ENCODE data around the gene PRSS22.
A peak's percentile ranks its signal among the peaks of the same experiment; 100 is the strongest.

Gene PRSS22

DNA sequence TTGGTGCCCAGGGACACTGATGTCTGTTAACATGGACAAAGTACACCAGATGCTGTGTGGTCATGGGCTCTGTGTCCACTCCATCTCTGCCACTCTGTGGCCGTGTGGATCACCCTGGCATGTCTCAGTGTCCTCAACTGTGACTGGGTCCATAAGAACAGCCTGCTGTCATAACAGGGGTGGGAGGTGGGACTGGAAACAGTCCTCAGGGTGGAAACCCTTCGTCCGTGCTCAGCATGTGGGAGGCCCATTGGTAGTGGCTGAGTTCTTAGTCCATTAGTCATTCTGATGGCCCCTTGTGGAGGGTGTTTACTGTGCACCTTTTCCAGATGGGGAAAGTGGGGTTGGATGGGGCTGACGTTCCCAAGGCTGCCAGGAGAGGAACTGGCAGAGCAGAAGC is 37.8 kb upstream of the PRSS22 start:
- Histone ChIP-seq H3K9ac (ENCODE audit: low read depth, low read length) (no peak overlapping the region), H2AFZ (ENCODE audit: low read depth, low read length) (no peak overlapping the region), H3K27me3 (ENCODE audit: insufficient read depth, low read length, poor library complexity) (no peaks in the 10 kb centered on the region), H3K4me3 (ENCODE audit: low read depth in 1 of 2, low read length in 2 of 2) (no peak overlapping the region), H3K4me2 (ENCODE audit: insufficient read depth, low read length) (no peak overlapping the region), H3K79me2 (ENCODE audit: insufficient read depth, low read length) (peaks cover 3% of the 10 kb centered on the region), H3K9me3 (ENCODE audit: insufficient read depth, low read length, severe bottlenecking) (no peaks in the 10 kb centered on the region), H3K36me3 (ENCODE audit: insufficient read depth, low read length) (peaks cover 33% of the 10 kb centered on the region), H3K4me1 (ENCODE audit: insufficient read depth, low read length) (no peaks in the 10 kb centered on the region), H3K27ac (ENCODE audit: low read length) (no peak overlapping the region), H4K20me1 (ENCODE audit: insufficient read depth, low read length) (peaks cover 4% of the 10 kb centered on the region; the same call in 1 of the 2 replicates)
- DNase-seq (no peak), ATAC-seq (ENCODE audit: insufficient read depth, low read depth) (no peak)
- no peak for TF ChIP-seq EZH2 (IDR thresholded peaks at IDR 0.05; ENCODE audit: borderline replicate concordance, low read depth, low read length, severe bottlenecking)
- TF ChIP-seq, protein P1, sequence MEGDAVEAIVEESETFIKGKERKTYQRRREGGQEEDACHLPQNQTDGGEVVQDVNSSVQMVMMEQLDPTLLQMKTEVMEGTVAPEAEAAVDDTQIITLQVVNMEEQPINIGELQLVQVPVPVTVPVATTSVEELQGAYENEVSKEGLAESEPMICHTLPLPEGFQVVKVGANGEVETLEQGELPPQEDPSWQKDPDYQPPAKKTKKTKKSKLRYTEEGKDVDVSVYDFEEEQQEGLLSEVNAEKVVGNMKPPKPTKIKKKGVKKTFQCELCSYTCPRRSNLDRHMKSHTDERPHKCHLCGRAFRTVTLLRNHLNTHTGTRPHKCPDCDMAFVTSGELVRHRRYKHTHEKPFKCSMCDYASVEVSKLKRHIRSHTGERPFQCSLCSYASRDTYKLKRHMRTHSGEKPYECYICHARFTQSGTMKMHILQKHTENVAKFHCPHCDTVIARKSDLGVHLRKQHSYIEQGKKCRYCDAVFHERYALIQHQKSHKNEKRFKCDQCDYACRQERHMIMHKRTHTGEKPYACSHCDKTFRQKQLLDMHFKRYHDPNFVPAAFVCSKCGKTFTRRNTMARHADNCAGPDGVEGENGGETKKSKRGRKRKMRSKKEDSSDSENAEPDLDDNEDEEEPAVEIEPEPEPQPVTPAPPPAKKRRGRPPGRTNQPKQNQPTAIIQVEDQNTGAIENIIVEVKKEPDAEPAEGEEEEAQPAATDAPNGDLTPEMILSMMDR (IDR thresholded peaks at IDR 0.05; ENCODE audit: borderline replicate concordance, extremely low read depth, low read length, poor library complexity, severe bottlenecking) = no peak

DNA sequence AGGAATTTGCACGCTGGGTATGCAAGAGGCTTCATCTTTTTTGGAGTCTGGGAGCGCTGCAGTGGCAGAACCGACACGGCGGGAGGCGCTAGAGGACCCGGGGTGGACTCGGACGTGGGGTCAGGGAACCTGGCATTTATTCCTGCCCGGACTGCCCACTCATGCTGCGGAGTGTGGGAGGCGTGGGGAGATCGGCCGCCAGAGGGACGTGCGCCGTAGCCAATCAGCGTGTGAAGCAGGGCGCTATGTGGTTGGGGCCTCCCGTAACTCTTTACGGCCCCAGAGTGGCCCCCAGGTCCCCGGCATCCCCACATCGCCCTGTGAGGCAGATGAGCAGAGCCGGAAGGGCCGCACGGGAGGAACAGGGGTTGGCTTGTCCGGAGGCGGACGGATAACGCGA is 36.3 kb upstream of the PRSS22 start:
- H3K9me3 ChIP-seq (ENCODE audit: insufficient read depth, low read length, severe bottlenecking) = no peaks in the 10 kb centered on the region
- H3K79me2 ChIP-seq (ENCODE audit: insufficient read depth, low read length) = peaks cover 6% of the 10 kb centered on the region
- H3K4me3 ChIP-seq (ENCODE audit: low read depth in 1 of 2, low read length in 2 of 2) = no peak overlapping the region
- TF ChIP-seq, protein P1 (IDR thresholded peaks at IDR 0.05; ENCODE audit: borderline replicate concordance, extremely low read depth, low read length, poor library complexity, severe bottlenecking) = no peak
- no peak for TF ChIP-seq EZH2 (IDR thresholded peaks at IDR 0.05; ENCODE audit: borderline replicate concordance, low read depth, low read length, severe bottlenecking)
- H3K27ac ChIP-seq (ENCODE audit: low read length) = no peak overlapping the region
- no peak overlapping the region for H3K9ac ChIP-seq (ENCODE audit: low read depth, low read length)
- peaks cover 4% of the 10 kb centered on the region; the same call in 1 of the 2 replicates for H4K20me1 ChIP-seq (ENCODE audit: insufficient read depth, low read length)
- ATAC-seq (ENCODE audit: insufficient read depth, low read depth) (no peak), DNase-seq (no peak)
- H3K27me3 ChIP-seq (ENCODE audit: insufficient read depth, low read length, poor library complexity) = no peaks in the 10 kb centered on the region
- H3K4me2 ChIP-seq (ENCODE audit: insufficient read depth, low read length) = no peak overlapping the region
- no peak overlapping the region for H2AFZ ChIP-seq (ENCODE audit: low read depth, low read length)
- peaks cover 28% of the 10 kb centered on the region for H3K36me3 ChIP-seq (ENCODE audit: insufficient read depth, low read length)
- no peaks in the 10 kb centered on the region for H3K4me1 ChIP-seq (ENCODE audit: insufficient read depth, low read length)

DNA sequence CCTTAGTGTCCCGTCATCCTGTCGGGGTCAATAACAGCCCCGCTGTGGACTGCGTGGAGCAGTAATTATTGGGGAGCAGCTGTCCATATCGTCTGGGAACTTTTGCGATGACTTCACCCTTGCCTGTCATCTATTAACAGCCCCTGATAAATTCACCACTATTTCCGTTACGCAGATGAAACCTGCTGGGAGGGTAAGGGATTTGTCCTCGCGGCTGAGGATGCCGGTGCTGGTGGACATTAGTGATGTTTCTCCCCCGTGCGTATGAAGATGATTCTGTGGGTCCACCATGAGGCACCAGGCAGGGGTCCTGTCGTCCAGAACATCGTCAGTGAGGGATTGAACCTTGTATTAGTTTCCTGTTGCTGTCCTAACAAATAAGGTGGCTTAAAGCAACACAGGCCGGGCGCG is 26.1 kb upstream of the PRSS22 start:
- ATAC-seq (ENCODE audit: insufficient read depth, low read depth) (no peak), DNase-seq (no peak)
- H3K27ac ChIP-seq (ENCODE audit: low read length) = peak overlapping the region; percentile 76; the same call in 1 of the 2 replicates
- H3K9ac ChIP-seq (ENCODE audit: low read depth, low read length) = peak overlapping the region; percentile 94
- peak overlapping the region; percentile 80 to 83; a peak in 3 of 4 replicates for H3K4me3 ChIP-seq (ENCODE audit: low read depth in 1 of 2, low read length in 2 of 2)
- H3K79me2 ChIP-seq (ENCODE audit: insufficient read depth, low read length) = peaks cover 21% of the 10 kb centered on the region
- peak overlapping the region; percentile 86; the same call in 1 of the 2 replicates for H2AFZ ChIP-seq (ENCODE audit: low read depth, low read length)
- peaks cover 24% of the 10 kb centered on the region for H3K4me1 ChIP-seq (ENCODE audit: insufficient read depth, low read length)
- H4K20me1 ChIP-seq (ENCODE audit: insufficient read depth, low read length) = no peaks in the 10 kb centered on the region
- peak overlapping the region; percentile 94 for H3K4me2 ChIP-seq (ENCODE audit: insufficient read depth, low read length)
- no peak for TF ChIP-seq EZH2 (IDR thresholded peaks at IDR 0.05; ENCODE audit: borderline replicate concordance, low read depth, low read length, severe bottlenecking)
- TF ChIP-seq, protein P1 (IDR thresholded peaks at IDR 0.05; ENCODE audit: borderline replicate concordance, extremely low read depth, low read length, poor library complexity, severe bottlenecking) = no peak
- H3K9me3 ChIP-seq (ENCODE audit: insufficient read depth, low read length, severe bottlenecking) = peaks cover 10% of the 10 kb centered on the region
- no peaks in the 10 kb centered on the region for H3K27me3 ChIP-seq (ENCODE audit: insufficient read depth, low read length, poor library complexity)
- no peaks in the 10 kb centered on the region; the same call in 1 of the 2 replicates for H3K36me3 ChIP-seq (ENCODE audit: insufficient read depth, low read length)

All from DND-41 (cell line).